ENCODE data around the gene PIEZO1.

DNA sequence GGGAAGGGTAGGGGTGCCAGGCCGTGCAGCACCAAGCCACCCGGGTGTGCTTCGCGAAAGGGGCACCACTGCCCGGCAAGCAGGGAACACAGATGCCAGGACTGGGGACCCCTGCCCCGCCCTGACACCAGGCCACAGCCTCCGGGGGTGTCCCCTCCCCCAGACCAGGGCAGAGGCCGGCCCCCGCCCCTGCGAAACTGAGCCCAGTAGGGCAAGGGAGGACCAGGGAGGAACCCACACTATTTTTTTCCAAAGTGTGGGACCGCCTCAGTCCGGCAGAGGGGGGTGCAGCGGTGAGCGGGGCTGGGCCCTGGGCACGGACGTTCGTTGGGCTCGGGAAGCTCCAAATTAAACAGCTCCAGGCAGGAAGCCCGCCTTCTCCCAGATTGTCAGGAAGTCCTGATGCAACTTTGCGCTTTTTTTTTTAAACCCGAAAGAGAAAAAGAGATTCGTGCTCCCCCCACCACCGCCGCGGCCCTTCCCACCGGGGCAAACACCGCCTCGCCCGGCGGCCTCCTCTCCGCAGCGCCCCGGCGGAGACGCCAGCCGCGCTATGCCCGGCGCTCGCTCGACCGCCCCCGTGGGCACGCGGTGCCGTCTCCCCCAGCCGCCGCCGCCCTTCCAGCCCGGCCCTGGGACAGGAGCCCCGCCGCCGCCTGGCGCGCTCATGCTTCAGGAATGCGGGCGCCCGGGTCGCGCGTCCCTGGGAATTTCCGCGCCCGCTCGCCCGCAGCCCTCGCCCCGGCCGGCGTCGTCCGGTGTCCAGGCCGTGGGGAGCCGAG is 755 bp downstream of the PIEZO1 start:
- TF ChIP-seq, protein P1, sequence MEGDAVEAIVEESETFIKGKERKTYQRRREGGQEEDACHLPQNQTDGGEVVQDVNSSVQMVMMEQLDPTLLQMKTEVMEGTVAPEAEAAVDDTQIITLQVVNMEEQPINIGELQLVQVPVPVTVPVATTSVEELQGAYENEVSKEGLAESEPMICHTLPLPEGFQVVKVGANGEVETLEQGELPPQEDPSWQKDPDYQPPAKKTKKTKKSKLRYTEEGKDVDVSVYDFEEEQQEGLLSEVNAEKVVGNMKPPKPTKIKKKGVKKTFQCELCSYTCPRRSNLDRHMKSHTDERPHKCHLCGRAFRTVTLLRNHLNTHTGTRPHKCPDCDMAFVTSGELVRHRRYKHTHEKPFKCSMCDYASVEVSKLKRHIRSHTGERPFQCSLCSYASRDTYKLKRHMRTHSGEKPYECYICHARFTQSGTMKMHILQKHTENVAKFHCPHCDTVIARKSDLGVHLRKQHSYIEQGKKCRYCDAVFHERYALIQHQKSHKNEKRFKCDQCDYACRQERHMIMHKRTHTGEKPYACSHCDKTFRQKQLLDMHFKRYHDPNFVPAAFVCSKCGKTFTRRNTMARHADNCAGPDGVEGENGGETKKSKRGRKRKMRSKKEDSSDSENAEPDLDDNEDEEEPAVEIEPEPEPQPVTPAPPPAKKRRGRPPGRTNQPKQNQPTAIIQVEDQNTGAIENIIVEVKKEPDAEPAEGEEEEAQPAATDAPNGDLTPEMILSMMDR (IDR thresholded peaks at IDR 0.05) = peak; percentile 58
- TF ChIP-seq EZH2phosphoT487 (IDR thresholded peaks at IDR 0.05) (peak; percentile 28), EZH2 (IDR thresholded peaks at IDR 0.05) (no peak)
